Gastrocnemius medialis (tissue), 4 donors: ENCODE results near the gene MRPL23.

Source experiments
- CTCF ChIP-seq, 5 experiments: fragments of 450-650 bp in 3 of 5; fragments of 200-600 bp in 2 of 5; sonication (generic) in 2 of 5; IDR thresholded peaks in 4 of 5; conservative IDR thresholded peaks in 1 of 5; 1 replicate in 4 of 5; 2 replicates in 1 of 5; pipeline ENCODE4 v1.5.1; 2016 to 2019; ENCODE audit warnings: antibody characterized with exemption in 5 of 5, mild to moderate bottlenecking in 3 of 5, moderate library complexity in 3 of 5
- POLR2A ChIP-seq, 2 donors: fragments of 450-650 bp; IDR thresholded peaks; one replicate each; pipeline ENCODE4 v1.6.1; 2017; ENCODE audit warnings: antibody characterized with exemption in 2 of 2, mild to moderate bottlenecking in 2 of 2, moderate library complexity in 2 of 2

- TF ChIP-seq CTCF (IDR thresholded peaks at IDR 0.05 in 4 of 5, conservative IDR thresholded peaks at IDR 0.05 in 1 of 5) = no peak
- no peak for TF ChIP-seq POLR2A (IDR thresholded peaks at IDR 0.05)
These were observed 41.0 kb downstream of the MRPL23 start for GRCh38 chr11:1988174-1988573.
